HEK293 (cell line): Measurements from ENCODE around the gene DHRS7C.

Experiments used
- BCL11B ChIP-seq: fragments of 450-650 bp; formaldehyde crosslinking; IDR thresholded peaks from 2 replicates; pipeline ENCODE4 v1.5.1; 2016; ENCODE audit warnings: low read depth, missing biosample characterization, missing genetic modification characterization
- GLI4 ChIP-seq: fragments of 450-650 bp; formaldehyde crosslinking; IDR thresholded peaks from 2 replicates; pipeline ENCODE4 v1.5.1; 2016; ENCODE audit warnings: missing biosample characterization, missing genetic modification characterization
- HOXC10 ChIP-seq: sonication (generic); formaldehyde crosslinking; IDR thresholded peaks from 2 replicates; pipeline ENCODE4 v1.8.1; 2023; ENCODE audit warnings: mild to moderate bottlenecking, missing genetic modification reagents
- MEIS1 ChIP-seq: sonication (generic); formaldehyde crosslinking; IDR thresholded peaks from 2 replicates; pipeline ENCODE4 v1.8.1; 2022; ENCODE audit warnings: missing genetic modification reagents, mild to moderate bottlenecking, borderline replicate concordance
- OSR2 ChIP-seq: fragments of 450-650 bp; formaldehyde crosslinking; IDR thresholded peaks from 2 replicates; pipeline ENCODE4 v1.5.1; 2016; ENCODE audit warnings: missing biosample characterization, missing genetic modification characterization
- RBAK ChIP-seq: fragments of 450-650 bp; formaldehyde crosslinking; IDR thresholded peaks from 2 replicates; pipeline ENCODE4 v1.5.1; 2016; ENCODE audit warnings: missing biosample characterization, missing genetic modification characterization
- REST ChIP-seq: fragments of 450-650 bp; formaldehyde crosslinking; IDR thresholded peaks from 2 replicates; pipeline ENCODE4 v1.5.1; 2016; ENCODE audit warnings: missing biosample characterization, missing genetic modification characterization
- SCRT2 ChIP-seq: fragments of 450-650 bp; formaldehyde crosslinking; IDR thresholded peaks from 2 replicates; pipeline ENCODE4 v1.5.1; 2016; ENCODE audit warnings: missing biosample characterization, missing genetic modification characterization
- SETDB1 ChIP-seq: IDR thresholded peaks from one replicate; pipeline ENCODE4 v1.6.1; 2017; ENCODE audit warnings: mild to moderate bottlenecking, low read length, moderate library complexity, mixed read lengths; ENCODE audit not compliant: insufficient read length
- SP2 ChIP-seq: fragments of 450-650 bp; formaldehyde crosslinking; IDR thresholded peaks from 2 replicates; pipeline ENCODE4 v1.5.1; 2016; ENCODE audit warnings: missing biosample characterization, missing genetic modification characterization
- SP3 ChIP-seq: fragments of 450-650 bp; formaldehyde crosslinking; IDR thresholded peaks from 2 replicates; pipeline ENCODE4 v1.5.1; 2016; ENCODE audit warnings: missing biosample characterization, missing genetic modification characterization
- WT1 ChIP-seq: fragments of 450-650 bp; formaldehyde crosslinking; IDR thresholded peaks from 2 replicates; pipeline ENCODE4 v1.5.1; 2016; ENCODE audit warnings: missing biosample characterization, missing genetic modification characterization
- YY1 ChIP-seq: fragments of 450-650 bp; formaldehyde crosslinking; IDR thresholded peaks from 2 replicates; pipeline ENCODE4 v1.5.1; 2018; ENCODE audit warnings: missing biosample characterization, missing genetic modification characterization
- ZBTB7A ChIP-seq: fragments of 450-650 bp; formaldehyde crosslinking; IDR thresholded peaks from 2 replicates; pipeline ENCODE4 v1.5.1; 2016; ENCODE audit warnings: low read depth, missing biosample characterization, missing genetic modification characterization
- ZBTB8A ChIP-seq: fragments of 450-650 bp; formaldehyde crosslinking; IDR thresholded peaks from 2 replicates; pipeline ENCODE4 v1.5.1; 2016; ENCODE audit warnings: missing biosample characterization, missing genetic modification characterization
- ZNF10 ChIP-seq: fragments of 450-650 bp; formaldehyde crosslinking; IDR thresholded peaks from 2 replicates; pipeline ENCODE4 v1.5.1; 2017; ENCODE audit warnings: missing biosample characterization, missing genetic modification characterization
- ZNF133 ChIP-seq: fragments of 450-650 bp; formaldehyde crosslinking; IDR thresholded peaks from 2 replicates; pipeline ENCODE4 v1.5.1; 2016; ENCODE audit warnings: missing biosample characterization, missing genetic modification characterization
- ZNF146 ChIP-seq: fragments of 450-650 bp; formaldehyde crosslinking; IDR thresholded peaks from 2 replicates; pipeline ENCODE4 v1.5.1; 2016; ENCODE audit warnings: missing biosample characterization, missing genetic modification characterization
- ZNF157 ChIP-seq: fragments of 450-650 bp; formaldehyde crosslinking; IDR thresholded peaks from 2 replicates; pipeline ENCODE4 v1.5.1; 2016; ENCODE audit warnings: missing biosample characterization, missing genetic modification characterization
- ZNF211 ChIP-seq: fragments of 450-650 bp; formaldehyde crosslinking; IDR thresholded peaks from 2 replicates; pipeline ENCODE4 v1.5.1; 2016; ENCODE audit warnings: low read depth, missing biosample characterization, missing genetic modification characterization
- ZNF24 ChIP-seq: fragments of 450-650 bp; formaldehyde crosslinking; IDR thresholded peaks from 2 replicates; pipeline ENCODE4 v1.5.1; 2016; ENCODE audit warnings: missing biosample characterization, missing genetic modification characterization
- ZNF37A ChIP-seq: fragments of 450-650 bp; IDR thresholded peaks from 2 replicates; pipeline ENCODE4 v1.5.1; 2018; ENCODE audit warnings: missing biosample characterization, missing genetic modification characterization
- ZNF571 ChIP-seq: fragments of 450-650 bp; formaldehyde crosslinking; IDR thresholded peaks from 2 replicates; pipeline ENCODE4 v1.5.0; 2017; ENCODE audit warnings: missing biosample characterization, missing genetic modification characterization
- ZNF610 ChIP-seq: fragments of 450-650 bp; formaldehyde crosslinking; IDR thresholded peaks from 2 replicates; pipeline ENCODE4 v1.5.1; 2016; ENCODE audit warnings: missing biosample characterization, missing genetic modification characterization, borderline replicate concordance
- ZNF626 ChIP-seq: fragments of 450-650 bp; sonication (Bioruptor Pico); formaldehyde crosslinking; IDR thresholded peaks from 2 replicates; pipeline ENCODE4 v1.5.1; 2018; ENCODE audit warnings: missing biosample characterization, missing genetic modification characterization, inconsistent platforms
- ZNF658 ChIP-seq: fragments of 450-650 bp; formaldehyde crosslinking; IDR thresholded peaks from 2 replicates; pipeline ENCODE4; 2016; ENCODE audit warnings: missing biosample characterization, missing genetic modification characterization
- ZNF677 ChIP-seq: fragments of 450-650 bp; IDR thresholded peaks from 2 replicates; pipeline ENCODE4 v1.5.0; 2018; ENCODE audit warnings: missing biosample characterization, mild to moderate bottlenecking, missing genetic modification characterization, moderate library complexity
- ZNF707 ChIP-seq: fragments of 450-650 bp; formaldehyde crosslinking; IDR thresholded peaks from 2 replicates; pipeline ENCODE4 v1.5.1; 2016; ENCODE audit warnings: missing biosample characterization, missing genetic modification characterization
- ZNF777 ChIP-seq: fragments of 450-650 bp; formaldehyde crosslinking; IDR thresholded peaks from 2 replicates; pipeline ENCODE4 v1.5.1; 2017; ENCODE audit warnings: missing biosample characterization, missing genetic modification characterization, borderline replicate concordance
- ZNF830 ChIP-seq: fragments of 450-650 bp; IDR thresholded peaks from 2 replicates; pipeline ENCODE4 v1.5.0; 2018; ENCODE audit warnings: missing biosample characterization, missing genetic modification characterization, low read depth, mild to moderate bottlenecking, moderate library complexity
- ZNF843 ChIP-seq: fragments of 450-650 bp; formaldehyde crosslinking; IDR thresholded peaks from 2 replicates; pipeline ENCODE4 v1.5.1; 2016; ENCODE audit warnings: missing biosample characterization, missing genetic modification characterization
- ZSCAN30 ChIP-seq: fragments of 450-650 bp; IDR thresholded peaks from 2 replicates; pipeline ENCODE4 v1.5.1; 2018; ENCODE audit warnings: missing biosample characterization, mild to moderate bottlenecking, missing genetic modification characterization, moderate library complexity
- TF ChIP-seq, protein P1 (sequence below): fragments of 450-650 bp; formaldehyde crosslinking; IDR thresholded peaks from 2 replicates; pipeline ENCODE4 v1.5.1; 2017; ENCODE audit warnings: missing biosample characterization, missing genetic modification characterization
- TF ChIP-seq, protein P2 (sequence below): fragments of 450-650 bp; formaldehyde crosslinking; IDR thresholded peaks from 2 replicates; pipeline ENCODE4 v1.5.1; 2017; ENCODE audit warnings: missing biosample characterization, mild to moderate bottlenecking, missing genetic modification characterization, moderate library complexity

The DHRS7C gene

GRCh38 chr17:9837551-9838471, 46.4 kb upstream of the DHRS7C start (continued):
- TF ChIP-seq, protein P1, sequence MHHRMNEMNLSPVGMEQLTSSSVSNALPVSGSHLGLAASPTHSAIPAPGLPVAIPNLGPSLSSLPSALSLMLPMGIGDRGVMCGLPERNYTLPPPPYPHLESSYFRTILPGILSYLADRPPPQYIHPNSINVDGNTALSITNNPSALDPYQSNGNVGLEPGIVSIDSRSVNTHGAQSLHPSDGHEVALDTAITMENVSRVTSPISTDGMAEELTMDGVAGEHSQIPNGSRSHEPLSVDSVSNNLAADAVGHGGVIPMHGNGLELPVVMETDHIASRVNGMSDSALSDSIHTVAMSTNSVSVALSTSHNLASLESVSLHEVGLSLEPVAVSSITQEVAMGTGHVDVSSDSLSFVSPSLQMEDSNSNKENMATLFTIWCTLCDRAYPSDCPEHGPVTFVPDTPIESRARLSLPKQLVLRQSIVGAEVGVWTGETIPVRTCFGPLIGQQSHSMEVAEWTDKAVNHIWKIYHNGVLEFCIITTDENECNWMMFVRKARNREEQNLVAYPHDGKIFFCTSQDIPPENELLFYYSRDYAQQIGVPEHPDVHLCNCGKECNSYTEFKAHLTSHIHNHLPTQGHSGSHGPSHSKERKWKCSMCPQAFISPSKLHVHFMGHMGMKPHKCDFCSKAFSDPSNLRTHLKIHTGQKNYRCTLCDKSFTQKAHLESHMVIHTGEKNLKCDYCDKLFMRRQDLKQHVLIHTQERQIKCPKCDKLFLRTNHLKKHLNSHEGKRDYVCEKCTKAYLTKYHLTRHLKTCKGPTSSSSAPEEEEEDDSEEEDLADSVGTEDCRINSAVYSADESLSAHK (tag by site-specific recombination) = 0 out of 2 replicates have a peak, but pooled peaks have one; percentile 29
- no peak for TF ChIP-seq ZNF211 (tag by site-specific recombination)
- no peak for TF ChIP-seq ZNF146
- no peak for TF ChIP-seq RBAK (tag by site-specific recombination)
- TF ChIP-seq ZBTB8A (tag by site-specific recombination) = no peak
- TF ChIP-seq YY1 (tag by site-specific recombination) = no peak
- no peak for TF ChIP-seq ZNF777
- no peak for TF ChIP-seq ZNF626 (tag by site-specific recombination)
- no peak for TF ChIP-seq ZNF133 (tag by site-specific recombination)
- no peak for TF ChIP-seq GLI4
- no peak for TF ChIP-seq ZNF24 (tag by site-specific recombination)
- TF ChIP-seq SP2 (tag by site-specific recombination) = no peak
- TF ChIP-seq ZNF610 (tag by site-specific recombination) = no peak
- TF ChIP-seq REST (tag by site-specific recombination) = no peak
- TF ChIP-seq MEIS1 (CRISPR knock-in tag) = no peak
- no peak for TF ChIP-seq ZNF843 (tag by site-specific recombination)
- no peak for TF ChIP-seq SCRT2
- no peak for TF ChIP-seq SETDB1
- peak; percentile 31; the same call in 1 of the 2 replicates for TF ChIP-seq OSR2 (tag by site-specific recombination)
- TF ChIP-seq ZNF157 (tag by site-specific recombination) = no peak
- no peak for TF ChIP-seq ZNF830
- TF ChIP-seq ZNF10 (tag by site-specific recombination) = no peak
- TF ChIP-seq HOXC10 (CRISPR knock-in tag) = no peak
- TF ChIP-seq, protein P2, sequence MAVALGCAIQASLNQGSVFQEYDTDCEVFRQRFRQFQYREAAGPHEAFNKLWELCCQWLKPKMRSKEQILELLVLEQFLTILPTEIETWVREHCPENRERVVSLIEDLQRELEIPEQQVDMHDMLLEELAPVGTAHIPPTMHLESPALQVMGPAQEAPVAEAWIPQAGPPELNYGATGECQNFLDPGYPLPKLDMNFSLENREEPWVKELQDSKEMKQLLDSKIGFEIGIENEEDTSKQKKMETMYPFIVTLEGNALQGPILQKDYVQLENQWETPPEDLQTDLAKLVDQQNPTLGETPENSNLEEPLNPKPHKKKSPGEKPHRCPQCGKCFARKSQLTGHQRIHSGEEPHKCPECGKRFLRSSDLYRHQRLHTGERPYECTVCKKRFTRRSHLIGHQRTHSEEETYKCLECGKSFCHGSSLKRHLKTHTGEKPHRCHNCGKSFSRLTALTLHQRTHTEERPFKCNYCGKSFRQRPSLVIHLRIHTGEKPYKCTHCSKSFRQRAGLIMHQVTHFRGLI (tag by site-specific recombination) = peak; percentile 80; the same call in 1 of the 2 replicates
- no peak for TF ChIP-seq ZNF658 (tag by site-specific recombination)
- TF ChIP-seq ZNF677 (tag by site-specific recombination) = no peak
- TF ChIP-seq ZSCAN30 (tag by site-specific recombination) = no peak
- no peak for TF ChIP-seq ZNF707 (tag by site-specific recombination)
- TF ChIP-seq SP3 = no peak
- no peak for TF ChIP-seq ZBTB7A
- TF ChIP-seq BCL11B (tag by site-specific recombination) = no peak
- TF ChIP-seq ZNF37A (tag by site-specific recombination) = no peak
- TF ChIP-seq WT1 (tag by site-specific recombination) = 0 out of 2 replicates have a peak, but pooled peaks have one; percentile 35
- TF ChIP-seq ZNF571 (tag by site-specific recombination) = no peak
